Activated CD4-positive, alpha-beta T cell treated with anti-CD3 and anti-CD28 coated beads, Interleukin-2, amount 50 U/mL, for 16 hours (primary cell): ENCODE results near the gene GNG11.
"Not testable (repeated sequence)": the region's sequence is repeated elsewhere in the genome, so short reads cannot be mapped to it uniquely, and the experiment has no call there.

Experiments
- DNase-seq: peaks from one replicate; pipeline ENCODE4 v3.0.0-alpha.2; 2020

Gene GNG11

DNA sequence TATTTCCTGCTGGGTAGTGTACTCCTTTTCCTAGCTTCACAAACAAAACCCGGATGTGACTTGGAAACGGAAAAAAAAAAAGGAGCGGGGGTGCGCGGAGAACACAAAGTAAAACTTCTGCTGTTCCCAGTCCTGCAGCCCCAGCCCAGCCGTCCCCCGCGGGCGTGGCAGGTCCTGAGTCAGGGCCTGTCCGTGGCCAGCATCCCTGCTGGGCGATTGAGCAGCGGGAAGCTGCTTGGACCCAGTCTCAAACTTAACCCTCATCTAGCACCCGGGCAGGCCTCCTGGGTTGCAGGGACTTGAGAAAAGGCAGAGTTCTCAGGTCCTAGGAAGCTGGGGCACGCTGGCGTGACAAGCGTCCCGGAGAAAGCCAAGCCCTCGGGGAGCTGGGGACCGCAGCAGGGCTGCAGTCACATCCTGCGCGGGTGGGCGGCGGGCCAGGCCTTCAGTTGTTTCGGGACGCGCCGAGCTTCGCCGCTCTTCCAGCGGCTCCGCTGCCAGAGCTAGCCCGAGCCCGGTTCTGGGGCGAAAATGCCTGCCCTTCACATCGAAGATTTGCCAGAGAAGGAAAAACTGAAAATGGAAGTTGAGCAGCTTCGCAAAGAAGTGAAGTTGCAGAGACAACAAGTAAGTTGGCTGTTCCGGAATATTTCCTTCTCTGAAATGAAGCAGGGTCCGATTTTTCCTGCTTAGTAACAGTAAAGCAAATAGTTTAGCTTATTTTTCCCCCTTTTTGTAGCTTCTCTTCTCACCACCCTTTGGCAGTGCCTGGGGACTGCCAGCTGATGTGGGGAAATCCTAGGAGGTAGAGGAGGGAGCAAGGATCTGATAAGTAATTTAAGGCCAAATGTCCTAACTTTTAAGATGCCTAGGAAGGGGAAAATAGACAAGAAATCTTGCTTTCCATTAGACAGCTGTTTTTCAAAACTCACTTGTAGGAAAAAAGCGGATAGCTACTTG lies at the start of gene GNG11:
GNG11 (plus strand) TSS at position 129 of the 960 bp plus-strand sequence; CDS start at position 532, 403 bp downstream.
- peak; percentile 26 for DNase-seq

DNA sequence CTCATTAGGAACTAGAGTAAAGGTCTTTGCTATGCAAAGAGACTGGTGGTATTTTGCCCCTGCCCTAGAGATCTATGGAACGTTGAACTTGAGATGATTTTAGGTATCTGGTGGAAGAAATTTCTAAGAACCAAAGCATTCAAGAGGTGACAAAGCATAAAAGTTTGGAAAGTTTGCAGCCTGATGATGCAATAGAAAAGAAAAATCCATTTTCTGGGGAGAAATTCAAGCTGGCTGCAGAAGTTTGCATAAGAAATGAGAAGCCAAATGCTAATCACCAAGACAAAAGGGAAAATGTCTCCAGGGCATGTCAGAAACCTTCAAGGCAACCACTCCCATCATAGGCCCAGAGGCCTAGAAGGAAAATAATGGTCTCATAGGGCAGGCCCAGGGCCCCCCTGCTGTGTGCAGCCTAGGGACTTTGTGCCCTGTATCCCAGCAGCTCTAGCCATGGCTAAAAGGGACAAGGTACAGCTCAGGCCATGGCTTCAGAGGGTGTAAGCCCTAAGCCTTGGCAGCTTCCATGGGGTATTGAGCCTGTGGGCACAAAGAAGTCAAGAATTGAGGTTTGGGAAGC lies 47.4 kb upstream of the GNG11 start:
- DNase-seq: no peak

DNA sequence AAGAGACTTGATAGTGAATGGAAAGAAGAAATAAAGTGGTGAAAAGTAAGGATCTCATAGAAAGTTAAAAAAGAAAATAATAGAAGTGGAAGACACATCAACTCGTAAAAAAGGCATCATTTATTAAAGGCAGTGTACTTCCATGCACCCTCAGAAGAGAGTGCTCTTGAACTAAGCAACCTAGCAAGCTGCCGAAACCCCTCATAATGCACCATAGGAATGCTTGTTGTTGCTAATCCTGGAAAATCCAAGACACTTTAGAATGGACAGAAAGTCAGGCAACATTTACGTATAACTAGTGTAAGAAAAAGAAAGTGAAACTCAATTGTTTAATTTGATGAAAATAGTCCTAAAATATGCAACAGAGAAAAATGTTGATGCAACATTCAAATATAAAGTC lies 43.8 kb upstream of the GNG11 start:
- DNase-seq: no peak

DNA sequence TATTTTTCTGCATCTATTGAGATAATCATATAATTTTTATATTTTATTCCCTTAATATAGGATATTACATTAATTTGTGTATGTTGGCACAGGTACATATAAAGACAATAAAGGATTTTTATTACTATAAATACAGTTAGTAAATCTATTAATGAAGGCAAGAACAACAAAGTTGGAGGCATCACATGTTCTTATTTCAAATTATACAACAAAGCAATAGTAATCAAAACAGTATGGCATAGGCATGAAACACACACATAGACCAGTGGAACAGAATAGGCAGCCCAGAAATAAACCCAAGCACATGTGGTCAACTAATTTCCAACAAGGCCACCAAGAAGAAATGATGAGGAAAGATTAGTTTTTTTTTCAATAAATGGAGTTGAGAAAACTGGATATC lies 42.2 kb upstream of the GNG11 start:
- no peak for DNase-seq

DNA sequence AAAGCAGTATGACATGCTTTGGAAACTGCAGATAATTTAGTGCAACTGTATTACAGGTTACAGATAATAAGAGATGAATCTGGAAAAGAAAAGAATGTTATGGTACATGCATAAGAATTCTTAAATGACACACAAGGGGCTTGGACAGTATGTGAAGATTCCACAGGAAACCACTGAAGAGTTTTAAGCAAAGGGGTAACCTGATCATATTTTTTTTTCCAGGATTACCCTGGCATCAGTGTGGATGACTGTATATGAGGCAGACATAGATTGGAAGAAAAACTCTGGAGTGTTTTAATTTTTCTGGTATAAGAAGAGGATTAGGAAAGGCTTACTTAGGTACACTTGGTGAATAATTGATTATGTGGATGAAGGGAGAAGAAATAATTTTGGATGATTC lies 39.1 kb upstream of the GNG11 start:
- no peak for DNase-seq

DNA sequence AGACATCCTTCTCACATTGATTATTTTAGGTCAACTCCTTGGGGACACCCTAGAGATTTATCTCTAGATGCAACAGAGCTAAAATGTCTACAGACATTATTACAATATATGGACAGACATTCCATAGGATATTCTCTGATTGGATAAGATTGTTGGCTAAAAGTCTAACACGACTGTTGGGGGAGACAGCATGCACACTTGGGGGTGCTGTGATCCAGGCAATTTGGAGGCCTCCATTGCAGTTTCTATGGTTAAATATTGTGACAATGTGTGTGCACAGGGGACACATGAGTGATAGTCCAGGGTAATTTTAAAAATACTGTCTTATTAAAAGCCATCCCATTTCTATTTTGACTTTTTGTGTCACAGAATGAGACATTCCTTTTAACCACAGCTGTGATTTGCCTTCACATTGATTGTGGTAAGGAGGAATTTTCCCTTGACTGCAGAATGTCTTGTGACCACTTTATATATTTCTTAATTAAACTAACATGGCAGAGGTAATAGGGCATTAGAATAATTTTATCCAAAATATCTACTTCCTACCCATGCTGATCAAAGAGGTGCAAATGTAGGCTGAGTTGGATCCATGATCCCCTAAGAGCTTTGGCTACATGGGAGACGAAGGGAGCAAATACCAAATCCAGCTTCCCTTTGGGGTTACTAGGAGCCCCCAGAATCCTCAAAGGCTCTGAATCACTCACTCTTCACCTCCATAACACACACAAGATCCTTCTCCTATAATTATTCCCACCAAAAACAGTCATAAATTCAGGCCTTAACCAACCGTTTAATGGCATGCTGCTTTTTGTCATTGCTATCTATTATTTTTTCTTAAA lies 38.2 kb upstream of the GNG11 start:
- DNase-seq: no peak

DNA sequence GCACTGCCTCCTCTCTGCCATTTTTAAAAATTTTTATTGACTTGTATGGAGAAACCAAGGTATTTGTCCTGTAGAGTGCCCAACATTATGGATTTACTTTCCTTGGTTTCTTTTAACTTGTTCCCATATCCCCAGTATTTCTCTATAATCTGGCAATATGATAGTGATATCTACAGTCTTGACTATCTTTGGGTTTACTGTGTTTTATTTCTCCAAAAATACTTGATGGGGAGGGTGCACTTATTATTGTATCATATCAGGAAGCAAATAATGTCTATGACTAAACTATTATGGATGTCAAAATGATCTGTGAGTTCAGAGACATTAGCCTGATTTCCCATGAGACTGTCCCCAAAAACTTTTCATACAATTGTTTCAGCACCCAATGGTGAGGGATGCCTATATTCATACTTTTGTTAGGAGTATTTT lies 37.6 kb upstream of the GNG11 start:
- DNase-seq: no peak

DNA sequence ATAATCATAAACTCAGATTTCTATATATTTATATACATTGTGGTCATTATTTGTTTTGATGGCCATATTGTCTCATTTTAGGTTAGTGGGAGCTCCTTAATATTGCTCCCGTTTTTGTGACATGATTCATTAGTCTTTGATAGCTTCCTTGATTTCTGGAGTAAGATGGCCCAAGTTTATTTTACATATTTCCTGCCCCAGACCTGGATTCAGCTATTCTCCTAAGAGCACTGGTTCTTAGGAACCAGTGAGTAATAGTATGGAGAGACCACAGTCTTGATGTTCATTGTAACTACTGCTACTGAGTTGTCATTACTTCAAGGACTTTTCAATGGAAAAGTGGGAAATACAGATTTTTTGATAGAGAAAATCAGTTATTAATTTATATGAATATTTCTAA lies 37.0 kb upstream of the GNG11 start:
- DNase-seq: no peak

DNA sequence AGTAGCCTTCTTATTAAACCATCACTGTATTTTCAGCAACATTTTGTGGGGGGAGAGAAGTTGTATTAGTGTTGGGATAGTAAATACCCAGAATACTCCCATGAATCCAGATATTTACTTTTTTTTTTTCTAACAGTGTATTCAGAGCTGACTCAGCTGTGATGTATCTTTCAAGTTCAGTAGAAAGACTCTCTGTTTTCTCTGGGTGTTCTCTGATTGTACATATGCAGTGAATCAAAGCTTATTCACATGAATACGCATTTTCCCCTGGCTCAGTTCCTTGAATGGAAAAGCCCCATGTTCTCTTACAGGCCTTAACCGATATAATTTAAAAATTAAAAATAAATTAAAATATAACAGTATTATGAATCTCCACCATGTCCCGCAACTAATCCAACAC lies 32.3 kb upstream of the GNG11 start:
- DNase-seq: no peak

DNA sequence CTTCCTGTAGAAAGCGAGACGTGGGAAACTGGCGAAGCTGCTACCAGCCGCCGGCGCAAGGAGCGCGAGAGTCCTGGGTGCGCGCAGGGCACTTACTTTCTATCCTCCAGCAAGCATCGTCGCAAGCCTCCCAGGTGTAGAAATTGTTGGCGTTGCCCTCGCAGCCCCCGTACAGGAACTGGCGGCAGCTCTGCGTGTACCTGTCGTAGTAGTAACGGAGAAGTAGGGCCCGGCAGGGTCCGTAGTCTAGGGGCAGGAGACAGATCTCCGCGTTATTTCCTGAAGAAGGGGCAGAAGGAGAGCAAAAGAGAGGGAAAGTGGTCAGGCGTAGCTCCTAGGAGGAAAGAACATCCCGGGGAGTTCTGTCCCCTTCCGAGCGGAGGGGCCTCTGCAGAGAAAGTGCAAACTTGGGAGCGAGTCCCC lies 31.5 kb upstream of the GNG11 start:
- DNase-seq: no peak

DNA sequence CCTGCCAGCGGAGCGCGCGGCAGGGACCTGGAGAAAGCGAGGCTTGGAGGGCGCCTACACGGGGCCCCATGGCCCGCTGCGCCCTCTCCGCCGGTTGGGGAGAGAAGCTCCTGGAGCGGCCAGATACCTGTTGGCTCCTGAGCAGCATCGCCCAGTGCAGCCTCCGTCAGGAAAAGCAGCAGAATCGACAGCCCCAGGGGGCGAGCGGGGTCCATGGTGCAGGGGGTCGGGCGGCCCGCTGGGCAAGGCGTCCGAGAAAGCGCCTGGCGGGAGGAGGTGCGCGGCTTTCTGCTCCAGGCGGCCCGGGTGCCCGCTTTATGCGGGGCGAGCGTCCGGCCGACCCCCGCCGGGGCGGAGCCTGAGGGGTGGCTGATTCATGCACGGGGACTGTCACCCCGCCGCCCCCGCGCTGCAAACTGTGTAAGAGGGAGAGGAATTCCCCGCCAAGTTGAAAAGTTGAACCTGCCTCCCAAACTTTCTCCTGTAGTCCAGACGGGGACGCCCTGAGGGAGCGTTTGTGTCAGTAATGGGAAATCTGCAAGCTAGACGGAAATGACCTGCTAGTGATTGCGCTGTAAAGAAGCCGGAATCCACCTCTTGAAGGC lies 31.0 kb upstream of the GNG11 start, which contains the start of gene TFPI2:
TFPI2 (minus strand) TSS at position 290 of the 605 bp plus-strand sequence; CDS start at position 215, 75 bp downstream.
- no peak for DNase-seq

DNA sequence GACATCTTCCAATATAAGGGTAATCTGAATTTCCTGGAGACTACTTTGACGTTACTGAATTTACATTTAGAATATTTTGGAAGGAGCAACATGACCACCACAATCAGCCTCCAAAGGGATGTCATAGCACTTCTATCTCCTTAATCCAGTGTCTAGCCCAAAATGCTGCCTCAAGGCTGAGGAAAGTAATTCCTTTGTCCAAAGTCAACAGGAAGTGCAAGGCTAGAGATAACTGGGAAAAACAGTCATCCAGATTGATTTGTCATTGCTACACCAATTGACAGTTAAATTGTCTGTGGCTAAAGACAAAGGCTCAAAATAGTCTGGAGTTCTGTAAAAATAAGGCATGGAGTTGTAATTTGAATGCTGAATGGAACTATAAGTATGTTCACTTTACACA lies 27.1 kb upstream of the GNG11 start:
- DNase-seq: no peak

DNA sequence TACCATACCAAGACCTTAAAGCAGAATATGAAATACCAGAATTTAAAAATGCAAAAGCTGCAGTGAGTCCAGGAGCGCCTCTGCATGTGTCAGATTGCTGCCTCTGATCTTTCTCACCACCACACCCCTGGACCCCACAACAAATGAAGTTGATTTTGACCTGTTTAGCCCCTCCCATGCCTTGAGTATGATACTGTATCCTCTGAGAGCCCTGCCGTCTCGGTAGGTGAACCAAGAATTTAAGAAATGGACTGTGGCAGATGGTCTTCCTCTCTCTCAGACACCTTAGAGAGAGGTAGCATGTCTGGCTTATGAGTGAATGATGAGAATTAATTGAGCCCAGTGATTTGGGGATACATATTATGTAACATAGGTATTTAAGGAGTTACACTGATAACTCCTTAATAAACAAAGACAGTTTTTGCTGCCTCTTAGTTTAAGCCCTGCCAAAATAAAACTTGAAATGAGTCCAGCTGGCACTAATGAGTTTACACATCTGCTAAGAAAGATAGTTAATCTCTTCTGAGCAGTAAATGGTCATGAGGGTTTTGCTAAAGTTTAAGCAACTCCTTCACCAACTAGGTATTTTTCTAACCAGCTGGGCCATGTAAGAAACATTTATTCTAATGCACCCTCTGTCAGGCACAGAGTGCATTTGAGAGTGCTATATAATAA lies 26.4 kb upstream of the GNG11 start:
- DNase-seq: no peak

DNA sequence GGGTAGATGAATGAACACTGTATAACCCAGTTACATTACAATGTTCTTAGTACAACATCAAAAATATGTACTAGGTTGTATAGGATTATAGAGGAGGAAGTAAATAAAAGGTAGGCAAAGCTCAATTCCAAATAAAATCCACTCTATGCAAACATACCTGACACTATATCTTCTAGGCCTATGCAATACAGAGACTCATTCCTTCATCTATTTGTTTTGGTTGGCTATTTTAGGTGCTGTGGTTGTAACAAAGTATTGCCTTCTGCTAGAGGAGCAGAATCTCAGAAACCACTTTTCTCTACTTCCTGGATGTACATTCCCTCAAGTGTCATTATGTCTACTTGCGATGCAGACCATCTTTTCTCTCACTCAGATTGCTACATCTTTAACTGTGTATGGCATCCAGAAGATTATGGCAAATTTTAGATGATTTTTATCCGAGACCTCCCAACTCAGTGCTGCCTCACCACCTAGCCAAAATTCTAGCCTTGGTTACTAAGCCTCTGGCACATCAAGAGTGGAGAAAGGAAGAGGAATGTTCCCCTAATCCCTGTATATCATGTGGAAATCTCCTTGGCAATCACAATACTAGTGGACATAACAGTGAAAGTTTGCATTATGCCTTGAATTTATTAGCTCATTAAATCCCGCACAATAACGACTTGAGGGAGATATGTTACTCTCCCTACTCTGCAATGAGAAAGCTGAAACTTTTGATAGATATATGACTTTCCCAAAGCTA lies 25.5 kb upstream of the GNG11 start:
- no peak for DNase-seq

DNA sequence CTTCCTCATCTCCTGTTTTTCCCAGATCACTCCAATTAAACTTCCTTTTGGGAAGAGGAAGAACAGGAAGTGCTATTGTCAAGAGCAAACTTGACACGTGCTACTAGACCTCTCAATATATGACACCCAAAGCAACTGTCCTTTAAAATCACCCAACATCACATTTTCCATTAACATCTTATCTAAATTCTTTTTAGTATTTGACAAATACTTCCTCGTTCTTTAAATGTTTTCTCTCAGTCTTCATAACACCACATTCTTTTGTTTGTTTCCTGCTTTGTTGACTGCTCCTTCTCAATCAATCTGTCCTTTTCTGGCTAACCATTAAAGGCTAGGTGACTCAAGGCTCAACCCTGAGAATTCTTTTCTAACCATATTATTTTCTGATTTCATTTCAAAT lies 23.9 kb upstream of the GNG11 start:
- DNase-seq: no peak

DNA sequence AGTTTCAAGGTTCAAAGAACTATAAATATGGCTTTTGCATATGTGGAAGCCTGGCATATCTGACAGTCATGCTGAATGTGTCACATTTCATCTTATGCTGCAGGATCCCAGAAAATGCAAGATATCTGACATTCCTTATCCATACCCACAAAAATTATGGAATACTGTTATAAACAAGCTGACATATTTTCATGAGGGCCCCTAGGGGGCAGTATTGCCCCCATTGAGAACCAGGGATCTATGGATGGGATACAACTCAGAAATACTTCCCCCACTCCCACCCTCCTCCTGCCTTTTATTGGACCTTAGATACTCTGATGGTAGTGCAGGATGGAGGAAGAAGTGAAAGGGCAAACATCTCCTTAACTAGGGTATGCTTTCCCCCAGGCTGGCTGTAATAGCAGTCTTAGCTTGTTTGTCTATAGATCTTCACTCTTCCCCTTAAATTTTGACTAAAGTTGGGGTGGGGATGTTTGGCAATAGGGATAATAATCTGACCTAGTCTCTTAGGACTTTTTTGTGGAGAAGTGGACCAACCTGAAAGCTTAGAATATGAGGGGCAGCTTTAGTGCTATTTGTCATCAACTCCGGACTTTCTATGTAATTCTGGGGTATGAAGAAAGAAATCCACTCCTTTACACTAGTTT lies 18.6 kb upstream of the GNG11 start:
- no peak for DNase-seq

DNA sequence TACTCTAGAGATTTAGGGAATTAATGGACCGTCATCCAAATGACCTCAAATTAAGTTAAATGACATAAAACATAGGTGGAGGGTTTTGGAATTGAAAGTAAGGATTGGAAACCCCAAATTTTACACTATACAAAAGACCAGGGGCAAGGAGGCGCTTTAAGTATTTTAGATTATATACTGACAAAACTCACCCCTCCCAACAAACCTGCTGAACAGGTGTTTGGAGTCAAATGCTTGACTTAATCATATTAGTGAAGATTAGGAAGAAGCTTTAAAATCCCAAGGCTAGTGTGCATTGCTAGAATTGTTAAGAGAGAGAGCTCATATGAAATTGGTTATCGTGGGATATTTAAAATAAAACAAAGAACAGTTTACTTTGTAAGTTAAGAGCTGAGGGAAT lies 15.3 kb upstream of the GNG11 start, which contains the start of gene GNGT1:
GNGT1 (plus strand) TSS at position 301 of the 400 bp plus-strand sequence. CDS start 180 bp downstream, outside the sequence.
- no peak for DNase-seq

DNA sequence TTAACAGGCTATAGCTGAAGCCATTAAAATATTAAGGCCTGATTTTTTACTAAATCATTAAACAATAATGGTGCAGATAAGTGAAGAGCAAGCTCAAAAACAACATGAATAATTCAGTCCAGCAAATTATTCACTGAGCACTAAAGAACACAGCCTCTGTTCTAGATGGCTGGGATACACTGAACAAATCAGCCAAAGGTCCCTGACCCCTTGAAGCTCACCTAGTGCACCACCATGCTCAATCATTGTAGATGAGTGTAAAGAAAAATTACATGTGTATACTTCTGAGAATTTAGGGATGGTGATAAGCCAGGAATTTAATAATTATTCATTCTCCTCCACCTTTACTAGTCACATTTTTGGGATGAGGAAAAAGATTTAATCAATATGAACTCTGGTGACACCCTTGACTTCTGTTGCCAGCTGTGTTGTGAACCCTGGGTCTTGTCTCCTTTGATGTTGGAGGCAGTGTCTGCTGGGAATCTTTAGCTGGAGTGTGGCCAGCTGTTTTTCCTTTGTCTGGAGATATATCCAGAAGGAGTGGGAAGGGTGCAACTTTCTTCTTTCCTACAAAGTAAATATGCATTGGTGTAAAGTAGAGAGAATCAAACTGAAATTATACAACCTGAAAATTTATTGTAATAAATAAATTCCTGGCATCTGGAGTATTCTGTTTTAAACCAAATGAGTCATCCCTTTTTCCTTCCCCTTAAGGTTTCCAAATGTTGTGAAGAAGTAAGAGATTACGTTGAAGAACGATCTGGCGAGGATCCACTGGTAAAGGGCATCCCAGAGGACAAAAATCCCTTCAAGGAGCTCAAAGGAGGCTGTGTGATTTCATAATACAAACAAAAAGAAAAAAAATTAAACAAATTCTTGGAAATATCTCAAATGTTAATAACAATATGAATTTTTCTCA lies 11.2 kb upstream of the GNG11 start:
- no peak for DNase-seq

DNA sequence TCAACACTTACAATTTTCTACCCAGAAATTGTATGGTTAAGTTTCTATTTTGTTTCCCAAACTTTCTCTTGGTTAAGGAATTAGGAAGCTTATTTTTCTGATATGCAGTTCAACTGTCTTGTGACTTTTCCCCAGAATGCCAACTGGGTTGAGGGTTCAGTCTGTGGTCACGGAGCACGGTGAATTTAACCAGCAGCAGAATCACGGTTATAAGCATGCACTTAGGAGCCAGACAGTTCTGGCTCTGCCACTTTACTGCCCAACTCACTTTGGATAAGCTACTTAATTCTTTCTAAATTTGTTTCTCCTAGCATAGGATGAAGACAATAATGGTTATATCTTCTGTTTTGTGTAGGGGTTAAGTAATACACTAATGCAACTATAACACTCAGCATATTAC lies 10.3 kb upstream of the GNG11 start:
- not testable (repeated sequence) for DNase-seq

DNA sequence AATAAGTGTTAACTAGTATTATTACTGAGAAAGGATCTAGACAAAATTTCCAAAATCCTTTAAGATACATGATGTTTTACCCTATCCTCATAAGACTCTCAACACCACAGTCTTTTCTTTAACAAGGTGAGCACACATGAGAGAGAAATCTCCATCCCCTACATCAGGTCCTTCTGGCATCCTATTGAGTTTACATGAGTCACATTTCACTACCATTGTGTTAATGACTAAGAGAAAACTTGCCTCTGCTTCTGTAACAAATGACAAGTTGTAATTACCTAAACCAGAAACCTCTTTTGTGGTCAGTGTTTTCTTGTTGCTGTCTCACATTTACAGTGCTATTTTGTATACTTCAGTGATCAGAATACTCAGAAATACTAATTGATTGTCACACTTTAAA lies 9.9 kb upstream of the GNG11 start:
- DNase-seq: peak; percentile 7
